GM18508 (cell line): Measurements from ENCODE around the gene PRDM1.
A peak's percentile ranks its signal among the peaks of the same experiment; 100 is the strongest.

Experiments used
- ATAC-seq: cut with Tn5 transposase; IDR thresholded peaks from one replicate; pipeline ENCODE4 v1.9.1; 2021; ENCODE audit warnings: moderate number of reproducible peaks; ENCODE audit not compliant: insufficient read depth, unreplicated experiment

The PRDM1 gene

GRCh38 chr6:106094261-106094963, 8.3 kb downstream of the PRDM1 start:
- no peak for ATAC-seq

DNA sequence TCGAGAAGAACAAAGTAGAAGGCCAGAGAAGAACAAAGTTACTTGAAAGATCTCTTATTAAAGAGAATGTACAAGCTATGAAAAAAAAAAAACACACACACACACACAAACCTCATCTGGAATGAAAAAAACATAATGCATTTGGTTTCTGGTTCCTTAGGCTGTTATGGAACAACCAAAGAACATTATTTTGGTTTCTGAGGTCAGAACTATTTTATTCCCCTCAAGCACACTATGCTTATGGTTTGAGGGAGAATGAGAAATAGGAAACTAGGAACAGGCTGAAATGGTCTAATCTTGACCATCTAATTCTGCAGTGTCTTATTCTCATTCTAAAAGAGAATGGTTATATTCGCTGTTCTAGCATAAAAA, 8.8 kb downstream of the PRDM1 start:
- no peak for ATAC-seq

DNA sequence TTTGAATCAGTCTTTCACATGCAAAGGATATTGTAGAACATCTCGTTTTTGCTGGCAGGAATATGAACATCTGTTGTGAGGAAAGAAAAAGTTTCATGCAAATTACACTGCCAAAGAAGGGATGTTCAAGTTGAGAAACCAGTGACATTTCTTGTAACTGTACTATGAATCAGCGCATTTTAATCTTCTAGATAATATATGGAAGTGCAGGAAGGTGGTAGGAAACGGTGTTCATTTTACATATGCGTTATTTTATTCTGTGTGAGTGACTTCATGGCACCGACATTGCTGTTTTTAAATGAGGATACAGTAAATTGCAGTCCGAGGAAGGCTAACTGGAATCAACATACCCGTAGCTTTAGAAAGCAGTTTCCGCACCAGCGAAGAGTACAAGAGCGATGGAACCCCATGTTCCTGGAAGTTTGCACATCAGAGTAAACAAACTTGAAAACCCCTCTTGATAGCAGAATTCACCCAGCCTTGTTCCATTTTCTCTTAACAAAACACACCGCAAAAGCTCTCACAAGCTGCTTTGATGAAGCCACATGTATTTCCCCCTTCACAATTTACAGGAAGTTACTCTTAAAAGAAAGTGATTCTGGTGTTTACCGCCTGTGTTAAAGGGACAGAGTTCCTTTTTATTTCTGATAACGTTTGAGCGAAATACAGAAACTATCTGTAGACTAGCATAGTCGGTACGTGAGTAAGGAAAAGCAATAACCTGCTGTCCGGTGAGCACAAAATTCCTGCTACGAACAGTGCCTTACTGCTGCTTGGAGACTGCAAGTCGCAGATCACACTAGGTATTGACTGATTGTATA, 11.5 kb downstream of the PRDM1 start:
- ATAC-seq = no peak

- no peak for ATAC-seq
These were observed 12.5 kb downstream of the PRDM1 start for GRCh38 chr6:106098383-106099234.

GRCh38 chr6:106099235-106099537, 13.1 kb downstream of the PRDM1 start:
- ATAC-seq = no peak

GRCh38 chr6:106100755-106101154, 14.6 kb downstream of the PRDM1 start:
- ATAC-seq = no peak

- no peak for ATAC-seq
These were observed 15.3 kb downstream of the PRDM1 start for GRCh38 chr6:106101466-106101865.

DNA sequence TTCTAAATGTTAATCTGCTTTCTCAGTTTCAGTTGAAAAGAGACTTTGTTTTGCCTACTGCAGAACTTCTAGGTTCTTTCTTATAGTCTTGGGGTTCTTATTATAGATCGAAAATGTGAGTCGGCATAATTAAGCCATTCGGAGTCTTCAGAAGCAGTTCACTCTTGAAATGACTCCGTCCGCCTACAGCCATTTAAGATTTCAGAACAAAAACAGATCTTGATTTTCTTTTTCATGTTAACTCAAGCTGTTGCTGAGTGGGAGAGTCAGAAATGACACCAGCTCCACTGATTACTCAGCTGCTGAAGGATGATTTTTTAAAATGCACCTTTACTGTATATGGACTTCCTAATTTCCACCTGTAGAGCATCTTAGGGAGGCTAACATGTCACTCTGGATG, 15.9 kb downstream of the PRDM1 start:
- ATAC-seq = peak; percentile 48

DNA sequence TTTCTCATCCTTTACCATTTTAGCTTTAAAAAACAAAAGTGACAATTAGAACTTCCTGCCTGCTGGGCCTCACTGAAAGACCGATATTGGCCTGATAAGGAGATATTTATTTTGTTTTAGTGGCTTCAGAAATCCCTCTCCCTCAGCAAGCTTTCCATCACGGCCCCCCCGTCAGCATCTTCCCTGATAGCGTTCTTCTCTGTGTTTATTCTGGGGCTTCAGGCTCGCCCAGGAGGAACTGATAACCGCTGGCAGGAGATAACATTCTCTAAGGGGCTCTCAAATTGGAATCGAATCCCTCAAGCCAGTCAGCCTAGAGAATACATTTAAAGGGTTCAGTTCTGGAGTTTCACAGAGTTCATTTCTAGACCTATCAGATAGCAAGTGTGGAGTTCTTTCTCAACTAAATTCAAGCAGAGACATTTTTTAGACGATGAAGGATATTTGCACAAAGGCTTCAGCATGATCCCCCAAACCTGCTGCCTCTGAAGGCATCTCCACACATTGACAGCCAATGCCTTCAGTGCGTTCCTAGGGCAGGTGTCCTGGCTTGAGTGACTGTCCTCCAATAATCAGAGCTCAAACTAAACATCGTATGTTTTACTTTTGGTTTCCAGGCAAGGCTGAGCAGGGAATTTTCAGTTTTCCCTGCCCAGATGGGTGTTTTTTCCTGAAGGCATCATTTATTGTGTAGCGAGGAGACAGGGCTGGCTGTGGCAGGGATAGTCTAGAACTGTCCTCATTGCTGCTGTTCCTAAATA, 17.0 kb downstream of the PRDM1 start:
- no peak for ATAC-seq

GRCh38 chr6:106103728-106104109, 17.6 kb downstream of the PRDM1 start:
- ATAC-seq = no peak

GRCh38 chr6:106104476-106104875, 18.3 kb downstream of the PRDM1 start:
- no peak for ATAC-seq

GRCh38 chr6:106104941-106105340, 18.8 kb downstream of the PRDM1 start:
- no peak for ATAC-seq

DNA sequence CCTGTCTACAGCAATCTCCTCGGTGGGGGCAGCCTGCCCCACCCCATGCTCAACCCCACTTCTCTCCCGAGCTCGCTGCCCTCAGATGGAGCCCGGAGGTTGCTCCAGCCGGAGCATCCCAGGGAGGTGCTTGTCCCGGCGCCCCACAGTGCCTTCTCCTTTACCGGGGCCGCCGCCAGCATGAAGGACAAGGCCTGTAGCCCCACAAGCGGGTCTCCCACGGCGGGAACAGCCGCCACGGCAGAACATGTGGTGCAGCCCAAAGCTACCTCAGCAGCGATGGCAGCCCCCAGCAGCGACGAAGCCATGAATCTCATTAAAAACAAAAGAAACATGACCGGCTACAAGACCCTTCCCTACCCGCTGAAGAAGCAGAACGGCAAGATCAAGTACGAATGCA, 19.4 kb downstream of the PRDM1 start:
- no peak for ATAC-seq

DNA sequence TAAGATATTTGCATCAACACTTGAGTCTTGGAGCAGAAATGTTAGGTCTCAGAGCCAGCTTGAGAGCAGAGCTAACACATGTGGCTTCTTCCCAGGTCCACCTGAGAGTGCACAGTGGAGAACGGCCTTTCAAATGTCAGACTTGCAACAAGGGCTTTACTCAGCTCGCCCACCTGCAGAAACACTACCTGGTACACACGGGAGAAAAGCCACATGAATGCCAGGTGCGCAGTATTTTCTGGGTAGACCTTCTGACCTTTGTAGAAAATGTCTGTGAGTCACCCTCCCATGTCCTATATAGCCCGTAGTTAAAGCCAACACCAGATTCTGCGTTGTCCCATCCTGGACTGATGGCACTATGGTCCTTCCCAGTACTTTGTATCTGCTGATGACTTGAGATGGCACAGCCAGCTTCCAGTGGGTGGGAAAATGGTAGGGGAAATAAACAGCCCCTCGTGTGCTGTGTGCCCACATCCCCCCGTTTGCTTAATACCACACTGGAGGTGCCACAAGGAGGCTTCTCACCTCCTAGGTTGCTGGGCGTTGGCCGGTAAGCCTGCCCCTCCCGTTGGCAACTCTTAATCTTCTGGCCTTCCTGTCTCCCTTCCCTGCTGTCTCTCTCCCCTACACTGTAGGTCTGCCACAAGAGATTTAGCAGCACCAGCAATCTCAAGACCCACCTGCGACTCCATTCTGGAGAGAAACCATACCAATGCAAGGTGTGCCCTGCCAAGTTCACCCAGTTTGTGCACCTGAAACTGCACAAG, 20.3 kb downstream of the PRDM1 start:
- no peak for ATAC-seq

GRCh38 chr6:106107043-106107613, 21.0 kb downstream of the PRDM1 start:
- ATAC-seq = no peak

DNA sequence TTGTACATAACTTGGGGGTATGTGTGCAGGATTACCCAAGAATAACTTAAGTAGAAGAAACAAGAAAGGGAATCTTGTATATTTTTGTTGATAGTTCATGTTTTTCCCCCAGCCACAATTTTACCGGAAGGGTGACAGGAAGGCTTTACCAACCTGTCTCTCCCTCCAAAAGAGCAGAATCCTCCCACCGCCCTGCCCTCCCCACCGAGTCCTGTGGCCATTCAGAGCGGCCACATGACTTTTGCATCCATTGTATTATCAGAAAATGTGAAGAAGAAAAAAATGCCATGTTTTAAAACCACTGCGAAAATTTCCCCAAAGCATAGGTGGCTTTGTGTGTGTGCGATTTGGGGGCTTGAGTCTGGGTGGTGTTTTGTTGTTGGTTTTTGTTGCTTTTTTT, 22.0 kb downstream of the PRDM1 start:
- ATAC-seq = no peak

DNA sequence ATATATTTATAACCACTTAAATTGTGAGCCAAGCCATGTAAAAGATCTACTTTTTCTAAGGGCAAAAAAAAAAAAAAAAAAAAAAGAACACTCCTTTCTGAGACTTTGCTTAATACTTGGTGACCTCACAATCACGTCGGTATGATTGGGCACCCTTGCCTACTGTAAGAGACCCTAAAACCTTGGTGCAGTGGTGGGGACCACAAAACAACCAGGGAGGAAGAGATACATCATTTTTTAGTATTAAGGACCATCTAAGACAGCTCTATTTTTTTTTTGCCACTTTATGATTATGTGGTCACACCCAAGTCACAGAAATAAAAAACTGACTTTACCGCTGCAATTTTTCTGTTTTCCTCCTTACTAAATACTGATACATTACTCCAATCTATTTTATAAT, 22.9 kb downstream of the PRDM1 start:
- ATAC-seq = no peak

DNA sequence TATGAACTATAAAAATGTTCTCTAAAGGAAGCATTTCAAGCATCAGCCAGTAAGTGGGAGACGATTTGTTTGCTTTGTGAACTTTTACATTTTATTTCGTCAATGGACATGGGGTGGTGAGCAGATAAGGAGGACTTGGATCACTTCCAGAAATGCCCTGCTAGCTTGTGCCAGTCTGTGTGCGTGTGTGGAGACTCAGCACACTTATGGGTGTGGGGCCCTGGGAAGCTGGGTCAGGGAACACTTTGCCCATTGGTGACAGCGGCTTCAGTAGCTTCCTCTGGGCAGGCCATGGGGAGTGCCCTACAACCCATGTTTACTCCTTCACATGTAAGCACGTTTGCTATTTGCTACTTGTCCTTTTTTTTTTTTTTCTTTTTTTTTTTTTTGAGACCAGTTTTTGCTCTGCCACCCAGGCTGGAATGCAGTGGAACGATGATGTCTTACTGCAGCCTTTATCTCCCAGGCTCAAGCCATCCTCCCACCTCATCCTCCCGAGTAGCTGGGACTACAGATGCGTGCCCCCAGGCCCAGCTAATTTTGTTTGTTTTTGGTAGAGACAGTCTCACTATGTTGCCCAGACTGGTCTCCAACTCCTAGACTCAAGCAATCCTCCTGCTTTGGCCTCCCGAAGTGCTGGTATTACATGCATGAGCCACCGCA, 24.2 kb downstream of the PRDM1 start:
- no peak for ATAC-seq

- ATAC-seq = no peak
These were observed 26.3 kb downstream of the PRDM1 start for GRCh38 chr6:106112433-106112832.
